H1 (cell line): Measurements from ENCODE around the gene FGF14. TPM values are rescaled to one million over a fixed set of nuclear protein-coding genes. Genes with fewer than 3 reads are reported as not detected.

ENCODE experiments used
- CTCF ChIA-PET: fragments of 300-600 bp; sonication (Branson Sonifier 250); formaldehyde crosslinking; loops from one replicate; lab custom pipeline; 2021; ENCODE audit not compliant: partially characterized antibody; lab: Charles Lee
- POLR2A ChIA-PET: fragments of 300-600 bp; sonication (Branson Sonifier 250); formaldehyde crosslinking; loops from one replicate; lab custom pipeline; 2021; ENCODE audit warnings: inconsistent platforms; ENCODE audit not compliant: partially characterized antibody; lab: Charles Lee
- DNase-seq, 2 experiments: peaks; one replicate each; pipeline versions ENCODE4 v3.0.0 to v3.0.0-alpha.2; 2010 to 2022; ENCODE audit warnings: low spot score in 2 of 2, low read depth in 1 of 2, mixed read lengths in 1 of 2
- FAIRE-seq: peaks from 2 replicates; lab custom pipeline; 2011; peaks lifted over from hg19 to GRCh38; lab: Jason Lieb, UNC
- H2AFZ ChIP-seq: 2 replicates; pipeline ENCODE4 v1.8.1; 2012; ENCODE audit warnings: low read length, inconsistent platforms
- H2AK5ac ChIP-seq: 2 replicates; pipeline ENCODE4 v1.6.1; 2013; ENCODE audit warnings: low read depth, low read length
- H2BK120ac ChIP-seq: replicated peaks from 2 replicates; pipeline ENCODE3; 2013; ENCODE audit warnings: low read depth, low read length, inconsistent platforms
- H2BK12ac ChIP-seq: 2 replicates; pipeline ENCODE4 v1.6.1; 2013; ENCODE audit warnings: low read depth, low read length
- H2BK15ac ChIP-seq: 2 replicates; pipeline ENCODE4 v1.6.1; 2013; ENCODE audit warnings: low read length
- H2BK20ac ChIP-seq: 2 replicates; pipeline ENCODE4 v1.6.1; 2013; ENCODE audit warnings: low read length
- H2BK5ac ChIP-seq: 2 replicates; pipeline ENCODE4 v1.6.1; 2013; ENCODE audit warnings: low read depth, low read length
- H3K14ac ChIP-seq: 2 replicates; pipeline ENCODE4 v1.6.1; 2013; ENCODE audit warnings: inconsistent platforms; ENCODE audit not compliant: insufficient read length
- H3K18ac ChIP-seq: 2 replicates; pipeline ENCODE4 v1.6.1; 2013; ENCODE audit warnings: low read length; ENCODE audit errors: extremely low read depth
- H3K23ac ChIP-seq: 2 replicates; pipeline ENCODE4 v1.6.1; 2013; ENCODE audit warnings: inconsistent platforms; ENCODE audit not compliant: insufficient read length
- H3K23me2 ChIP-seq: 2 replicates; pipeline ENCODE4 v1.6.1; 2013; ENCODE audit warnings: low read depth, low read length
- H3K27ac ChIP-seq: 2 replicates; pipeline ENCODE4 v1.6.1; 2011; ENCODE audit warnings: low read depth, low read length, inconsistent platforms
- H3K27me3 ChIP-seq, 4 experiments: replicated peaks in 1 of 4; 1 replicate in 1 of 4; 2 replicates in 3 of 4; pipeline versions ENCODE4 v1.6.1 to v1.8.1; 2011 to 2013; ENCODE audit warnings: low read length in 3 of 4, mild to moderate bottlenecking in 3 of 4, inconsistent platforms in 2 of 4, mixed read lengths in 2 of 4, moderate library complexity in 1 of 4; ENCODE audit not compliant: control insufficient read depth in 3 of 4, insufficient read depth in 3 of 4; ENCODE audit errors: extremely low read depth in 1 of 4
- H3K36me3 ChIP-seq, 4 experiments: 2 replicates each; pipeline versions ENCODE4 v1.6.1 to v1.8.1; 2011 to 2013; ENCODE audit warnings: mild to moderate bottlenecking in 4 of 4, low read length in 3 of 4, moderate library complexity in 2 of 4, control low read depth in 1 of 4, inconsistent platforms in 1 of 4; ENCODE audit not compliant: insufficient read depth in 4 of 4, control insufficient read depth in 2 of 4
- H3K4ac ChIP-seq: replicated peaks from 2 replicates; pipeline ENCODE3; 2013; ENCODE audit warnings: low read length, low read depth, mixed read lengths, inconsistent platforms; ENCODE audit not compliant: insufficient read length
- H3K4me1 ChIP-seq, 4 experiments: replicated peaks in 1 of 4; 1 replicate in 1 of 4; 2 replicates in 3 of 4; pipeline versions ENCODE4 v1.6.1 to v1.8.1; 2011 to 2013; ENCODE audit warnings: low read length in 3 of 4, inconsistent platforms in 2 of 4, mixed read lengths in 1 of 4; ENCODE audit not compliant: insufficient read depth in 4 of 4, control insufficient read depth in 3 of 4
- H3K4me2 ChIP-seq, 2 experiments: 2 replicates each; pipeline versions ENCODE4 v1.6.1 to v1.8.1; 2011 to 2013; ENCODE audit warnings: low read depth in 2 of 2, low read length in 2 of 2, control low read depth in 1 of 2, inconsistent platforms in 1 of 2, mild to moderate bottlenecking in 1 of 2; ENCODE audit not compliant: insufficient read depth in 1 of 2
- H3K4me3 ChIP-seq, 4 experiments: fragments of 200-600, 300-600 bp in 1 of 4; sonication (generic), shearing (Covaris generic), sonication (Bioruptor Twin) in 1 of 4; 2 replicates each; pipeline versions ENCODE4 v1.5.1 to v1.8.1; 2011 to 2016; ENCODE audit warnings: low read length in 4 of 4, low read depth in 3 of 4, control low read depth in 2 of 4, inconsistent platforms in 2 of 4, mild to moderate bottlenecking in 2 of 4, mixed read lengths in 1 of 4, moderate library complexity in 1 of 4; ENCODE audit not compliant: insufficient read depth in 2 of 4; ENCODE audit errors: extremely low read depth in 1 of 4
- H3K56ac ChIP-seq: replicated peaks from 2 replicates; pipeline ENCODE3; 2013; ENCODE audit warnings: low read depth, mild to moderate bottlenecking, mixed read lengths, low read length, inconsistent platforms; ENCODE audit not compliant: insufficient read length
- H3K79me1 ChIP-seq: 2 replicates; pipeline ENCODE4 v1.6.1; 2013; ENCODE audit warnings: low read depth, low read length, control low read depth
- H3K79me2 ChIP-seq, 2 experiments: 2 replicates each; pipeline versions ENCODE4 v1.6.1 to v1.8.1; 2012 to 2013; ENCODE audit warnings: low read length in 2 of 2, mild to moderate bottlenecking in 2 of 2, inconsistent platforms in 1 of 2; ENCODE audit not compliant: insufficient read depth in 2 of 2, control insufficient read depth in 1 of 2
- H3K9ac ChIP-seq, 4 experiments: replicated peaks in 1 of 4; 1 replicate in 1 of 4; 2 replicates in 3 of 4; pipeline versions ENCODE4 v1.6.1 to v1.8.1; 2011 to 2013; ENCODE audit warnings: low read depth in 3 of 4, low read length in 3 of 4, control low read depth in 2 of 4, mild to moderate bottlenecking in 2 of 4, moderate library complexity in 2 of 4, inconsistent platforms in 1 of 4; ENCODE audit errors: extremely low read depth in 1 of 4
- H3K9me3 ChIP-seq, 2 experiments: 2 replicates each; pipeline versions ENCODE4 v1.6.1 to v1.8.1; 2012 to 2013; ENCODE audit warnings: mild to moderate bottlenecking in 2 of 2, moderate library complexity in 2 of 2, control low read depth in 1 of 2, inconsistent platforms in 1 of 2, low read depth in 1 of 2, low read length in 1 of 2, mixed read lengths in 1 of 2; ENCODE audit not compliant: insufficient read depth in 2 of 2
- H4K20me1 ChIP-seq, 2 experiments: replicated peaks in 1 of 2; 2 replicates each; pipeline versions ENCODE3 to v1.8.1; 2011 to 2013; ENCODE audit warnings: inconsistent platforms in 2 of 2, low read length in 2 of 2, mild to moderate bottlenecking in 1 of 2; ENCODE audit not compliant: insufficient read depth in 2 of 2, control insufficient read depth in 1 of 2
- H4K5ac ChIP-seq: 2 replicates; pipeline ENCODE4 v1.6.1; 2013; ENCODE audit warnings: low read length, low read depth, mixed read lengths, inconsistent platforms; ENCODE audit not compliant: insufficient read length
- H4K8ac ChIP-seq: 2 replicates; pipeline ENCODE4 v1.8.0; 2013; ENCODE audit warnings: mild to moderate bottlenecking, moderate library complexity, low read length, inconsistent platforms; ENCODE audit not compliant: insufficient read depth; ENCODE audit errors: extremely low read depth
- H4K91ac ChIP-seq: replicated peaks from 2 replicates; pipeline ENCODE3; 2013; ENCODE audit warnings: low read length, mixed read lengths, inconsistent platforms; ENCODE audit not compliant: insufficient read length
- ASH2L ChIP-seq: fragments of 200-600, 300-600 bp; sonication (generic); IDR thresholded peaks from one replicate; pipeline ENCODE4 v1.7.1; 2017; ENCODE audit warnings: low read length
- BRCA1 ChIP-seq: IDR thresholded peaks from 2 replicates; pipeline ENCODE4 v1.6.1; 2012; ENCODE audit warnings: low read depth, low read length, improper control_type of control experiment
- EP300 ChIP-seq, 2 experiments: IDR thresholded peaks; 1 replicate in 1 of 2; 2 replicates in 1 of 2; pipeline ENCODE4 v1.6.1; 2011 to 2012; ENCODE audit warnings: low read depth in 2 of 2, low read length in 2 of 2, mild to moderate bottlenecking in 2 of 2, borderline replicate concordance in 1 of 2, inconsistent platforms in 1 of 2, moderate library complexity in 1 of 2
- EZH2 ChIP-seq: fragments of 200-600 bp; sonication (generic); IDR thresholded peaks from 2 replicates; pipeline ENCODE4 v1.7.1; 2012; ENCODE audit warnings: low read depth, mild to moderate bottlenecking, moderate library complexity, low read length, inconsistent platforms; ENCODE audit not compliant: severe bottlenecking
- KDM4A ChIP-seq: IDR thresholded peaks from one replicate; pipeline ENCODE4 v1.7.1; 2012; ENCODE audit warnings: low read depth, mild to moderate bottlenecking, moderate library complexity, low read length, inconsistent platforms; ENCODE audit not compliant: severe bottlenecking
- MAX ChIP-seq: IDR thresholded peaks from 2 replicates; pipeline ENCODE4 v1.6.1; 2012; ENCODE audit warnings: inconsistent platforms
- NRF1 ChIP-seq: IDR thresholded peaks from 2 replicates; pipeline ENCODE4 v1.6.1; 2011; ENCODE audit warnings: mild to moderate bottlenecking, low read depth, low read length, improper control_type of control experiment
- POLR2A ChIP-seq, 2 experiments: IDR thresholded peaks; 1 replicate in 1 of 2; 2 replicates in 1 of 2; pipeline ENCODE4 v1.6.1; 2011; ENCODE audit warnings: low read depth in 2 of 2, low read length in 2 of 2, mild to moderate bottlenecking in 2 of 2; ENCODE audit errors: control extremely low read depth in 1 of 2
- RBBP5 ChIP-seq: IDR thresholded peaks from 2 replicates; pipeline ENCODE4 v1.7.1; 2012; ENCODE audit warnings: low read depth, mild to moderate bottlenecking, inconsistent platforms, low read length, moderate library complexity, borderline replicate concordance
- RNF2 ChIP-seq: fragments of 200-900, 300-1000 bp; sonication (generic); IDR thresholded peaks from 2 replicates; pipeline ENCODE4 v1.7.1; 2016; ENCODE audit warnings: borderline replicate concordance, low read depth, mild to moderate bottlenecking, antibody characterized with exemption, low read length; ENCODE audit not compliant: poor library complexity, severe bottlenecking; ENCODE audit errors: missing control alignments
- SIRT6 ChIP-seq: IDR thresholded peaks from one replicate; pipeline ENCODE4 v1.7.1; 2012; ENCODE audit warnings: low read length, inconsistent platforms
- SIX5 ChIP-seq: IDR thresholded peaks from 2 replicates; pipeline ENCODE4 v1.6.1; 2011; ENCODE audit warnings: mild to moderate bottlenecking, low read depth, low read length
- SRF ChIP-seq: IDR thresholded peaks from 2 replicates; pipeline ENCODE4 v1.6.1; 2011; ENCODE audit warnings: mild to moderate bottlenecking, low read depth, low read length, moderate library complexity
- TBP ChIP-seq: IDR thresholded peaks from 2 replicates; pipeline ENCODE4 v1.6.1; 2011; ENCODE audit warnings: low read depth, low read length, improper control_type of control experiment
- TCF12 ChIP-seq: IDR thresholded peaks from 2 replicates; pipeline ENCODE4 v1.6.1; 2011; ENCODE audit warnings: low read depth, mild to moderate bottlenecking, low read length
- YY1 ChIP-seq: IDR thresholded peaks from 2 replicates; pipeline ENCODE4 v1.6.1; 2011; ENCODE audit warnings: low read depth, mild to moderate bottlenecking, low read length
- polyA plus RNA-seq, 7 experiments: library from polyadenylated mRNA; depleted of rRNA in 3 of 7; stranded (reverse) in 5 of 7; unstranded in 2 of 7; fragments of >200 nt in 5 of 7; fragments of 200-250 nt in 2 of 7; gene quantifications; 1 replicate in 5 of 7; 2 replicates in 1 of 7; 4 replicates in 1 of 7; pipeline versions ENCODE4 v1.2.1 to v1.2.3, GENCODE V29; 2011 to 2013; ENCODE audit warnings: missing spikeins in 2 of 7, mixed read lengths in 2 of 7
- total RNA-seq: library from RNA; stranded (reverse); fragmentation: NEBNext Ultra II Directional; extraction: Animal tissue kit (Norgen Biotek cat#: 25700); gene quantifications from 2 replicates; pipeline ENCODE4 v1.2.1, GENCODE V29; 2021

The FGF14 gene
- total and polyA plus RNA-seq, 2 of the 8 experiments (the other 6 are each of a cell fraction or from before 2014, with no cell fraction given), result 0.05 to 0.58 TPM

GRCh38 chr13:102344410-102344809 is 57.4 kb downstream of the FGF14 start:
- H3K79me2 ChIP-seq, result no peaks in the 10 kb centered on the region
- H4K20me1 ChIP-seq, result peaks cover 0 to 2% of the 10 kb centered on the region in 2 experiments
- H3K4me1 ChIP-seq, result peaks cover 0 to 3% (median 0%) of the 10 kb centered on the region in 4 experiments; a peak in 1 of 7 replicates
- no peak overlapping the region for H3K4ac ChIP-seq
- H3K4me2 ChIP-seq, result no peak overlapping the region
- no peak overlapping the region for H4K8ac ChIP-seq
- no peak overlapping the region for H3K23ac ChIP-seq
- H3K18ac ChIP-seq, result no peak overlapping the region
- H2BK120ac ChIP-seq, result no peak overlapping the region
- DNase-seq (no peak), FAIRE-seq (no peak)
- no peak overlapping the region for H2BK20ac ChIP-seq
- no peak for TF ChIP-seq YY1
- TF ChIP-seq KDM4A, result no peak
- TF ChIP-seq RNF2, result no peak
- TF ChIP-seq ASH2L, result no peak
- TF ChIP-seq NRF1, result no peak
- no peak for TF ChIP-seq TCF12
- no peak for TF ChIP-seq MAX
- no peak for TF ChIP-seq SRF
- no peak for TF ChIP-seq POLR2A (IDR thresholded peaks at IDR 0.05; ENCODE audit: control extremely low read depth in 1 of 2, low read depth in 2 of 2, low read length in 2 of 2)
- TF ChIP-seq BRCA1, result no peak
- TF ChIP-seq RBBP5, result no peak
- no peak for TF ChIP-seq EZH2
- no peak for TF ChIP-seq TBP
- TF ChIP-seq EP300 (IDR thresholded peaks at IDR 0.05; ENCODE audit: borderline replicate concordance in 1 of 2, low read depth in 2 of 2, low read length in 2 of 2), result no peak
- TF ChIP-seq SIX5, result no peak
- no peak for TF ChIP-seq SIRT6
- no peaks in the 10 kb centered on the region for H3K36me3 ChIP-seq
- no peaks in the 10 kb centered on the region for H3K79me1 ChIP-seq
- POLR2A ChIA-PET, result no interaction called here
- CTCF ChIA-PET, result interaction anchor here (0.5 kb wide), 1 partner anchor 263 kb away, joined by 3 read pairs; no protein-coding TSS in a partner anchor
- no peak overlapping the region for H2BK15ac ChIP-seq
- H2BK5ac ChIP-seq, result no peak overlapping the region
- H3K27ac ChIP-seq, result no peak overlapping the region
- H3K9ac ChIP-seq, result no peak overlapping the region
- no peak overlapping the region for H3K4me3 ChIP-seq
- H2AFZ ChIP-seq, result no peak overlapping the region
- no peak overlapping the region for H4K91ac ChIP-seq
- no peak overlapping the region for H4K5ac ChIP-seq
- H3K23me2 ChIP-seq, result no peaks in the 10 kb centered on the region
- no peak overlapping the region for H3K14ac ChIP-seq
- H3K27me3 ChIP-seq, result peaks cover 0 to 1% (median 0%) of the 10 kb centered on the region in 4 experiments; a peak in 1 of 7 replicates
- no peak overlapping the region for H2BK12ac ChIP-seq
- no peak overlapping the region for H3K56ac ChIP-seq
- H2AK5ac ChIP-seq, result no peak overlapping the region
- no peaks in the 10 kb centered on the region for H3K9me3 ChIP-seq
